Stimulated activated CD4-positive, alpha-beta T cell treated with anti-CD3 and anti-CD28 coated beads, Interleukin-1b, Interleukin-23, amount 100 ng/mL, for 48 hours (primary cell): ENCODE measurements around the gene CCNL2.

Source experiments
- DNase-seq: peaks from one replicate; pipeline ENCODE4 v3.0.0-alpha.2; 2020

CCNL2 gene

GRCh38 chr1:1354271-1355247 lies 44.6 kb downstream of the CCNL2 start:
- no peak for DNase-seq

DNA sequence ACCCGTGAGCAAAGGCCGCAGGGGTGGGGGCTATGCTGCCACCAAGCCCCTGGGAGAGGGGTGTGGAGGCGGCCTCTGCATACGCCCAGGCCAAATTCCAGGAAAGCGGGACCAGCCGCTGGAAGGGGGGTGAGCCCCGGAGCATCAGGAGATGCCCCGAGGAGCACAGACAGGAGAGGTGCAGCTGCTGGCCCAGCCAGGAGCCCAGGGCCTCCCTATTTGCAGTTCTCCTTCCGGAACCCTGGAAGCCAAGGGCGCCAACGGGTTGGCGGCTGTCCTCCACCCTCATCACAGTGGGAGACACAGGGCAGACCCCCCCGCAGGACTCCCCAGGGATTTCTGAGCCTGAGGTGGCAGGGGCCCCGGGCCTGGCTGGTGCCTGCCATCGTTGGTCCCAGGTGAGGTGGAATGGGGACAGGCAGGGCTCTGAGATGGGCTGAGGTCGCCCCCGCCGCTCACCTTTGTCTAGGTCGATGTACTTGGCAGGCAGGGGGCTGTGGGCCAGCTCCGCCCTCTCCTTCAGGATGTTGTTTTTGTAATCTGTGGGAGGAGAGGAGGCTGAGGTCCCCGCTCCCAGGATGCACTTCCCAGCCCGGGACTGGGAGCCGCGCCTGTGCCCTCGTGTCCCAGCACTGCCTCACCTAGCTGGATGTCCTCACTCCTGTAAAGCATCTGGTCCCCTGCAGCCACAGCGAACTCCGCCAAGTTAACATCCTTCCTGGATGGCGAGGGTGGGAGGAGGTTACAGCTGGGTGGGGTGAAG lies 45.6 kb downstream of the CCNL2 start:
- no peak for DNase-seq

GRCh38 chr1:1352786-1353388 lies 46.2 kb downstream of the CCNL2 start:
- no peak for DNase-seq

DNA sequence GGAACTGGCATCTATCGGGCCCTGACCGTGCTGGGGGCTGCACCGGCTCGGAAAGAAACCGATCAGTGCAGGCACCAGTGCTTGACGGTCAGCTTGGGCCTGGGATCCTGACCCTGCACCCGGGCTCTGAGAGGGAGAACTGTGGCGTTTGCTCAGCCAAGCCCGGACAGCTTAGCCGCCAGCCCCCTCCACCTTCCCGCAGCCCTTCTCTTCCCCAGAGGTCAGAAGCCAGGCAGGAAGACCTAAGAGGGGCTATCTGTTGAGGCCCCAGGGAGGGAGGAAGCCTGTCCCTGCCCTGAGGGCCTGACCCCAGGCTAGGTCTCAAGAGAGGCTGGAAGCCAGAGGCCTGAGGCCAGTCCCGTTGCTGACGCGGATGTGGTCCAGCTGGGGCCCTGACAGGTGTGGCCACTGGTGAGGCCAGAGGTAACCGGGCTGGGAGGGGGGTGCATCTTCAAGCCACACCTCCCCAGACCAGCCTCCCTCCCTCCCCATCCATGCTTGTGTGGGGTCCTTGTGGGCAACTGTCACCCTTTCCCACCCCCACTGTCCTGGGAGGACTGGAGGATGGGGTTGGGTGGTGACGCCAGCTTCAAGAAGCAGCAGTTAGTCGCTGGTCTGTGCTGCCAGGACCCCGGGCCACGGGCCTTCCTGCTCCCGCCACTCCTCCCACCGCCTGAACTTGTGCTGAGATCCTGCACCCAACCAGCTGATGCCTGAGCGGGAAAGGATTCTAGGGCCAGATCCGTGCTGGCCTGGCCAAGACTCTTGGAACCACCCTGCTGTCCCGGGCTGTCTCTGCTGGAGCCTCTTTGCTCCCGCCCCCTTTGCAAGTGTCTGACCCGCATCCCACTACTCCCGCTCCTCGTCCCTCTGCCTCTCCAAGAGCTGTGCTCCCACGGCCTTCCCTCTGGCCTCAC lies 47.4 kb downstream of the CCNL2 start:
- no peak for DNase-seq

DNA sequence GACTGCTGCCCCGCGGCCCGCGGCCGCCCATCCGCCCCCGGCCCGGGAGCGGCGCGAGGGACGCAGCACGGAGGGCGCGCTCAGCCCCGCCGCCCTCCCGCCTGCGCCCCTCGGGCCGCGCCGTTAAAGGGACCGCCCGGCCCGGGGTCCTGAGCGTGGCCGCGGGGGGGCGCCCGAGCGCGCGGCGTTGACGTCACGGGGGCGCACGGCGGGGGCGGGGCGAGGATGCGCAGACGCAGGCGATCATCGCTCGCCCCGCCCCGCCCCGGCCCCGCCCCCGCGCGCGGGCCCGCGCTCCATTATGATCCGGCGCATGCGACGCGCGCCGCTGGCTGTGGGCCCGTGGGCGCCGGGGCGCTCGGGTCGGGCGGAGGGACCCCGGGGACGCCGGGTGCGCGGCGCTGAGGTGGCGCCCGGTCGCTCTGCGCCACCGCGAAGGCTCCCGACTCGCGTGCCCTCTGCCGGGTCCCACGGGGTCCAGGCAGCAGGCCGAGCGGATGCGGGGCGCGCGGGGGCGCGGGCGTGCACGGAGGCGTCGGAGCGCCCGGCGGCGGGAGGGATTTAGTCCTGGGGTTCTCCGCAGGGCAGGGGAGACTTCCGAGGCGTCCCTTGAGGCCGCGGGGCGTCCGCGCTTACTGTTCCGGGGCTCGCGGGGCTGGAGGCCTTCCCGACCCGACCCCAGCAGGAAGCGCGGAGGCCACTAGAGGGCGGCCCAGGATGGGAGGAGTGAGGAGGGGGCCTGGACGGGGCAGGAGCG lies 49.7 kb downstream of the CCNL2 start, which contains the start of gene DVL1:
Gene DVL1 (minus strand): TSS at position 163 of the 757 bp plus-strand sequence. CDS start 353 bp downstream, outside the sequence.
- peak; percentile 56 for DNase-seq

GRCh38 chr1:1348420-1349255 lies 50.5 kb downstream of the CCNL2 start:
- no peak for DNase-seq

- no peak for DNase-seq
These were observed 51.3 kb downstream of the CCNL2 start for GRCh38 chr1:1347663-1348419.

- no peak for DNase-seq
These were observed 52.0 kb downstream of the CCNL2 start for GRCh38 chr1:1347026-1347595.

DNA sequence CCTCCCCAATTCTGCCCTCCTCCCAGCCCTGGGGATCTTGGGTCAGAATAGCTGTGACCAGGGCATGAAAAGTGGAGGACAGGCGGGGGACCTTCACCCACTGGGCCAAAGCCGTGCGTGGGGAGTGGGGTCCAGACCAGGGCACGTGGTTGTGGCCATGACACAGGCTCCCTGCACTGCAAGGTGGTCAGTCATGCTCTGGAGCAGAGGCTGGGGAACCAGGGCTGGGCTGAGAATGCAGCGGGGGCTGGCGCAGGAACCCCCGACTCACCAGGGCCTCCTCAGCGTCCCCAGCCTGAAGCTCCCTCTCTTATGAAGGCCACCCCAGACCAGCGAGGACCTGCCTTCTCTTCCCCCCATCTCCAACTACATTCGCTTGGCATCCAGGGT lies 52.6 kb downstream of the CCNL2 start:
- no peak for DNase-seq

- DNase-seq = no peak
These were observed 53.2 kb downstream of the CCNL2 start for GRCh38 chr1:1345860-1346500.

GRCh38 chr1:1345384-1345783 lies 53.8 kb downstream of the CCNL2 start:
- DNase-seq = no peak

DNA sequence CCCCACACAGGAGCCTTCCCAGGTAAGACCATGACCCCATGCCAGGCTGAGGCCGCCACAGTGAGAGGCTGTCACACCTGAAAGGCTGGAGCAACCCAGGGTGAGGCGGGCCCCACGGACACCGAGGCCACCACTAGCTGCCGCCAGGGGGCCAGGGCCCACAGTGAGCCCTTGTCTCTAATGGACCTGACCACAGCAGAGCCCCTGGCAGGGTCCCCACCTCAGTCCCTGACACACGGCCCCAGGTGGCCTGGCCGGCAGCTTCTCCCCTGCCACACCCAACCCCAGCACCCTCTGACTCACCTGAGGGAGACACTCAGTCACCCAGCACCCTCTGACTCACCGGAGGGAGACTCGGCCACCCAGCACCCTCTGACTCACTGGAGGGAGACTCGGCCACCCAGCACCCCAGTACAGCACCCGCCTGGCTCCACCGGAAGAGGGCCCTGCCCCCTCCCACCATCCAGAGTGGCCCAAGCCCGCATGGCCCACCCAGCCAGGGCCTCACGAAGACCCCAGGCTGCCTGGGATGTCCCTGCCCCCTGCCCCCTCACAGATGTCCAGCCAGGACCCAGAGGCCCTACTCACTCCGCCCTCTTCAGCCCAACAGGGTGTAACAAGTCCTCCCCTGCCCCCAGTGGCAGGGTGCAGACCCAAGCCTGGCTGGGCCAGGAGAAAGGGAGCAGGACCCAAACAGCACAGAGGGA lies 54.3 kb downstream of the CCNL2 start:
- DNase-seq = peak; percentile 79

GRCh38 chr1:1343811-1344421 lies 55.2 kb downstream of the CCNL2 start:
- DNase-seq = no peak

DNA sequence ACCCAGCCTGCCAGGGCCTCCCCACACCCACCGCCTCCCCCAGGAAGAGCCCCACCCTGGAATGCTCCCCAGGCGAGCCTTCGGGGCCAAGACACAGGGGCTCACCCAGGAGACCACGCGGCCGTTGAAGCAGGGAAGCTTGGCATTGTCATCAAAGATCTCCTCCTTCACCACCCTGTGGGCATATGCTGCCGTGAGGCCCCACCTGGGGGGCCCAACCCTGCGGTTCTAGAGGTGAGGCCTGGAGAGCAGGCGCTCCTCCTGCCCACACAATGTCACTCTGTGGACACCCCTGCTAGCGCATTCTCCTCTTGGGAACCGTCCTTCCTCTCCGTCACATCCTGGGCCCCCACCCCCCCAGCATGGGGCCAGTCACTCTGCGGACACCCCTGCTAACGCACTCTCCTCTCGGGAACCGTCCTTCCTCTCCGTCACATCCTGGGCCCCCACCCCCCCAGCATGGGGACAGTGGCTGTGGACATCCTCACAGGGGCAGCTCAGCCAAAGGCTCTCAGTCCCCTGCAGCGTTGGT lies 56.5 kb downstream of the CCNL2 start:
- DNase-seq = no peak

DNA sequence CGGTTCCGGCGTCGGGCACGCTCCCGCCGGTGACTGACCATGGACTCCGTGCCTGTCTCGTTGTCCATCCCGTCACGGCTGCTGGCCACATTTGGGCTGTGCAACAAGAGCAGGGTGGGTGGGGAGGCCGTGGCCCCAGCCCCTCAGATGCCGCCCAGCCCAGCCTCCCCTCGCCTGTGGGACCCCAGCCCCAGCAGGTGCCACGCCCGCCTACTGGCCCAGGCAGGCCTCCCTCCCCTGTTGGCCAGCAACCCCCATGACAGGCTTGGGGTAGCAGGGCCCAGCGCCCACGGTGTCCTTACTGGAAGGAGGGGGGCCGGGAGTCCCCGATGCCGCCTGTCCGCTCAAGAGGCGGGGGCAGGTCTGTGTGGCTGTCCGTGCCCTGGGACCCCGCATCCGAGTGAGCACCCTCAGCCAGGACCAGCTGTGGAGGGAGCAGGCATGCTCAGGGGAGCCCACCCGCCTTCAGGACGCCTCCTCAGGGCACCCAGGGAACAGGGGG lies 57.0 kb downstream of the CCNL2 start:
- DNase-seq = no peak

- no peak for DNase-seq
These were observed 57.5 kb downstream of the CCNL2 start for GRCh38 chr1:1341549-1342021.
